HepG2 (cell line): ENCODE data around the gene HDHD3. TPM values are rescaled to one million over a fixed set of nuclear protein-coding genes. Genes with fewer than 3 reads are reported as not detected.

Experiments used
- KAT7 ChIP-seq: IDR thresholded peaks from 2 replicates; pipeline ENCODE4 v1.6.1; 2018; ENCODE audit warnings: borderline replicate concordance, missing compliant biosample characterization
- ZBED4 ChIP-seq: sonication (generic); formaldehyde crosslinking; IDR thresholded peaks from 2 replicates; pipeline ENCODE4 v1.4.0; 2020; ENCODE audit warnings: missing genetic modification reagents, borderline replicate concordance
- ZBTB14 ChIP-seq: sonication (generic); formaldehyde crosslinking; IDR thresholded peaks from 2 replicates; pipeline ENCODE4 v1.4.0; 2020; ENCODE audit warnings: missing genetic modification reagents
- ZFX ChIP-seq: sonication (generic); formaldehyde crosslinking; IDR thresholded peaks from 2 replicates; pipeline ENCODE4 v1.4.0; 2020; ENCODE audit warnings: mild to moderate bottlenecking, low read depth, missing genetic modification reagents, moderate library complexity
- ZNF567 ChIP-seq: sonication (generic); formaldehyde crosslinking; IDR thresholded peaks from 2 replicates; pipeline ENCODE4 v1.8.1; 2023; ENCODE audit warnings: mild to moderate bottlenecking, missing genetic modification reagents, borderline replicate concordance
- ZNF879 ChIP-seq: sonication (generic); formaldehyde crosslinking; IDR thresholded peaks from 2 replicates; pipeline ENCODE4 v1.8.1; 2023; ENCODE audit warnings: missing genetic modification reagents
- polyA plus RNA-seq, 8 experiments: library from polyadenylated mRNA; depleted of rRNA in 3 of 8; stranded (reverse) in 7 of 8; unstranded in 1 of 8; fragments of >200 nt; fragmentation: Illumina TruSeq in 4 of 8; extraction: Trizol in 4 of 8; gene quantifications; 2 replicates each; pipeline versions ENCODE4 v1.2.1 to v1.2.3, GENCODE V29; 2011 to 2016; ENCODE audit warnings: low read depth in 4 of 8, missing spikeins in 1 of 8, mixed read lengths in 1 of 8; ENCODE audit not compliant: insufficient read depth in 1 of 8
- total RNA-seq, 5 experiments: library from RNA; depleted of rRNA; stranded (reverse); fragments of >200 nt; fragmentation: Illumina TruSeq; extraction: Trizol; gene quantifications; 2 replicates each; pipeline ENCODE4 v1.2.3, GENCODE V29; 2016; ENCODE audit warnings: low read depth in 1 of 5
- TF ChIP-seq, protein P1 (sequence below): sonication (generic); formaldehyde crosslinking; IDR thresholded peaks from 2 replicates; pipeline ENCODE4 v1.5.1; 2020; ENCODE audit warnings: mild to moderate bottlenecking, missing genetic modification reagents, borderline replicate concordance
- TF ChIP-seq, protein P2 (sequence below): sonication (generic); formaldehyde crosslinking; IDR thresholded peaks from 2 replicates; pipeline ENCODE4 v1.9.0; 2021; ENCODE audit warnings: mild to moderate bottlenecking, missing genetic modification reagents
- TF ChIP-seq, protein P3 (sequence below): sonication (generic); formaldehyde crosslinking; IDR thresholded peaks from 2 replicates; pipeline ENCODE4 v1.4.0; 2020; ENCODE audit warnings: missing genetic modification reagents

The HDHD3 gene
- total and polyA plus RNA-seq, 2 of the 13 experiments (the other 11 are each of a cell fraction or from before 2014, with no cell fraction given) = 23.1 to 38.5 TPM

GRCh38 chr9:113381909-113382411 lies 5.2 kb upstream of the HDHD3 start (continued):
- TF ChIP-seq, protein P1, sequence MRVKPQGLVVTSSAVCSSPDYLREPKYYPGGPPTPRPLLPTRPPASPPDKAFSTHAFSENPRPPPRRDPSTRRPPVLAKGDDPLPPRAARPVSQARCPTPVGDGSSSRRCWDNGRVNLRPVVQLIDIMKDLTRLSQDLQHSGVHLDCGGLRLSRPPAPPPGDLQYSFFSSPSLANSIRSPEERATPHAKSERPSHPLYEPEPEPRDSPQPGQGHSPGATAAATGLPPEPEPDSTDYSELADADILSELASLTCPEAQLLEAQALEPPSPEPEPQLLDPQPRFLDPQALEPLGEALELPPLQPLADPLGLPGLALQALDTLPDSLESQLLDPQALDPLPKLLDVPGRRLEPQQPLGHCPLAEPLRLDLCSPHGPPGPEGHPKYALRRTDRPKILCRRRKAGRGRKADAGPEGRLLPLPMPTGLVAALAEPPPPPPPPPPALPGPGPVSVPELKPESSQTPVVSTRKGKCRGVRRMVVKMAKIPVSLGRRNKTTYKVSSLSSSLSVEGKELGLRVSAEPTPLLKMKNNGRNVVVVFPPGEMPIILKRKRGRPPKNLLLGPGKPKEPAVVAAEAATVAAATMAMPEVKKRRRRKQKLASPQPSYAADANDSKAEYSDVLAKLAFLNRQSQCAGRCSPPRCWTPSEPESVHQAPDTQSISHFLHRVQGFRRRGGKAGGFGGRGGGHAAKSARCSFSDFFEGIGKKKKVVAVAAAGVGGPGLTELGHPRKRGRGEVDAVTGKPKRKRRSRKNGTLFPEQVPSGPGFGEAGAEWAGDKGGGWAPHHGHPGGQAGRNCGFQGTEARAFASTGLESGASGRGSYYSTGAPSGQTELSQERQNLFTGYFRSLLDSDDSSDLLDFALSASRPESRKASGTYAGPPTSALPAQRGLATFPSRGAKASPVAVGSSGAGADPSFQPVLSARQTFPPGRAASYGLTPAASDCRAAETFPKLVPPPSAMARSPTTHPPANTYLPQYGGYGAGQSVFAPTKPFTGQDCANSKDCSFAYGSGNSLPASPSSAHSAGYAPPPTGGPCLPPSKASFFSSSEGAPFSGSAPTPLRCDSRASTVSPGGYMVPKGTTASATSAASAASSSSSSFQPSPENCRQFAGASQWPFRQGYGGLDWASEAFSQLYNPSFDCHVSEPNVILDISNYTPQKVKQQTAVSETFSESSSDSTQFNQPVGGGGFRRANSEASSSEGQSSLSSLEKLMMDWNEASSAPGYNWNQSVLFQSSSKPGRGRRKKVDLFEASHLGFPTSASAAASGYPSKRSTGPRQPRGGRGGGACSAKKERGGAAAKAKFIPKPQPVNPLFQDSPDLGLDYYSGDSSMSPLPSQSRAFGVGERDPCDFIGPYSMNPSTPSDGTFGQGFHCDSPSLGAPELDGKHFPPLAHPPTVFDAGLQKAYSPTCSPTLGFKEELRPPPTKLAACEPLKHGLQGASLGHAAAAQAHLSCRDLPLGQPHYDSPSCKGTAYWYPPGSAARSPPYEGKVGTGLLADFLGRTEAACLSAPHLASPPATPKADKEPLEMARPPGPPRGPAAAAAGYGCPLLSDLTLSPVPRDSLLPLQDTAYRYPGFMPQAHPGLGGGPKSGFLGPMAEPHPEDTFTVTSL (CRISPR knock-in tag) = peak; percentile 64; the same call in 1 of the 2 replicates
- TF ChIP-seq, protein P2, sequence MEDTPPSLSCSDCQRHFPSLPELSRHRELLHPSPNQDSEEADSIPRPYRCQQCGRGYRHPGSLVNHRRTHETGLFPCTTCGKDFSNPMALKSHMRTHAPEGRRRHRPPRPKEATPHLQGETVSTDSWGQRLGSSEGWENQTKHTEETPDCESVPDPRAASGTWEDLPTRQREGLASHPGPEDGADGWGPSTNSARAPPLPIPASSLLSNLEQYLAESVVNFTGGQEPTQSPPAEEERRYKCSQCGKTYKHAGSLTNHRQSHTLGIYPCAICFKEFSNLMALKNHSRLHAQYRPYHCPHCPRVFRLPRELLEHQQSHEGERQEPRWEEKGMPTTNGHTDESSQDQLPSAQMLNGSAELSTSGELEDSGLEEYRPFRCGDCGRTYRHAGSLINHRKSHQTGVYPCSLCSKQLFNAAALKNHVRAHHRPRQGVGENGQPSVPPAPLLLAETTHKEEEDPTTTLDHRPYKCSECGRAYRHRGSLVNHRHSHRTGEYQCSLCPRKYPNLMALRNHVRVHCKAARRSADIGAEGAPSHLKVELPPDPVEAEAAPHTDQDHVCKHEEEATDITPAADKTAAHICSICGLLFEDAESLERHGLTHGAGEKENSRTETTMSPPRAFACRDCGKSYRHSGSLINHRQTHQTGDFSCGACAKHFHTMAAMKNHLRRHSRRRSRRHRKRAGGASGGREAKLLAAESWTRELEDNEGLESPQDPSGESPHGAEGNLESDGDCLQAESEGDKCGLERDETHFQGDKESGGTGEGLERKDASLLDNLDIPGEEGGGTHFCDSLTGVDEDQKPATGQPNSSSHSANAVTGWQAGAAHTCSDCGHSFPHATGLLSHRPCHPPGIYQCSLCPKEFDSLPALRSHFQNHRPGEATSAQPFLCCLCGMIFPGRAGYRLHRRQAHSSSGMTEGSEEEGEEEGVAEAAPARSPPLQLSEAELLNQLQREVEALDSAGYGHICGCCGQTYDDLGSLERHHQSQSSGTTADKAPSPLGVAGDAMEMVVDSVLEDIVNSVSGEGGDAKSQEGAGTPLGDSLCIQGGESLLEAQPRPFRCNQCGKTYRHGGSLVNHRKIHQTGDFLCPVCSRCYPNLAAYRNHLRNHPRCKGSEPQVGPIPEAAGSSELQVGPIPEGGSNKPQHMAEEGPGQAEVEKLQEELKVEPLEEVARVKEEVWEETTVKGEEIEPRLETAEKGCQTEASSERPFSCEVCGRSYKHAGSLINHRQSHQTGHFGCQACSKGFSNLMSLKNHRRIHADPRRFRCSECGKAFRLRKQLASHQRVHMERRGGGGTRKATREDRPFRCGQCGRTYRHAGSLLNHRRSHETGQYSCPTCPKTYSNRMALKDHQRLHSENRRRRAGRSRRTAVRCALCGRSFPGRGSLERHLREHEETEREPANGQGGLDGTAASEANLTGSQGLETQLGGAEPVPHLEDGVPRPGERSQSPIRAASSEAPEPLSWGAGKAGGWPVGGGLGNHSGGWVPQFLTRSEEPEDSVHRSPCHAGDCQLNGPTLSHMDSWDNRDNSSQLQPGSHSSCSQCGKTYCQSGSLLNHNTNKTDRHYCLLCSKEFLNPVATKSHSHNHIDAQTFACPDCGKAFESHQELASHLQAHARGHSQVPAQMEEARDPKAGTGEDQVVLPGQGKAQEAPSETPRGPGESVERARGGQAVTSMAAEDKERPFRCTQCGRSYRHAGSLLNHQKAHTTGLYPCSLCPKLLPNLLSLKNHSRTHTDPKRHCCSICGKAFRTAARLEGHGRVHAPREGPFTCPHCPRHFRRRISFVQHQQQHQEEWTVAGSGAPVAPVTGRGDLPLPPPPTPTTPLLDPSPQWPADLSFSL = no peak
- TF ChIP-seq, protein P3, sequence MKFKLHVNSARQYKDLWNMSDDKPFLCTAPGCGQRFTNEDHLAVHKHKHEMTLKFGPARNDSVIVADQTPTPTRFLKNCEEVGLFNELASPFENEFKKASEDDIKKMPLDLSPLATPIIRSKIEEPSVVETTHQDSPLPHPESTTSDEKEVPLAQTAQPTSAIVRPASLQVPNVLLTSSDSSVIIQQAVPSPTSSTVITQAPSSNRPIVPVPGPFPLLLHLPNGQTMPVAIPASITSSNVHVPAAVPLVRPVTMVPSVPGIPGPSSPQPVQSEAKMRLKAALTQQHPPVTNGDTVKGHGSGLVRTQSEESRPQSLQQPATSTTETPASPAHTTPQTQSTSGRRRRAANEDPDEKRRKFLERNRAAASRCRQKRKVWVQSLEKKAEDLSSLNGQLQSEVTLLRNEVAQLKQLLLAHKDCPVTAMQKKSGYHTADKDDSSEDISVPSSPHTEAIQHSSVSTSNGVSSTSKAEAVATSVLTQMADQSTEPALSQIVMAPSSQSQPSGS = peak; percentile 47; the same call in 1 of the 2 replicates
- TF ChIP-seq KAT7 (no peak; the same call in 1 of the 2 replicates), ZNF879 (no peak), ZNF567 (CRISPR knock-in tag) (no peak), ZFX (CRISPR knock-in tag) (peak; percentile 55), ZBTB14 (no peak), ZBED4 (CRISPR knock-in tag) (no peak)
